HEK293T (cell line): ENCODE data around the gene PRMT7.

Source experiments
- BHLHE40 ChIP-seq: fragments of 450-650 bp; IDR thresholded peaks from 2 replicates; pipeline ENCODE4 v1.6.1; 2016; ENCODE audit warnings: mild to moderate bottlenecking, moderate library complexity, borderline replicate concordance
- CTBP1 ChIP-seq: fragments of 450-650 bp; IDR thresholded peaks from 2 replicates; pipeline ENCODE4 v1.6.1; 2016; ENCODE audit warnings: borderline replicate concordance
- ELF4 ChIP-seq: fragments of 450-650 bp; IDR thresholded peaks from 2 replicates; pipeline ENCODE4 v1.6.1; 2017; ENCODE audit warnings: antibody characterized with exemption
- FOXA1 ChIP-seq: fragments of 450-650 bp; IDR thresholded peaks from 2 replicates; pipeline ENCODE4 v1.6.1; 2016; ENCODE audit warnings: mild to moderate bottlenecking
- FOXK2 ChIP-seq: fragments of 450-650 bp; IDR thresholded peaks from 2 replicates; pipeline ENCODE4 v1.6.1; 2016; ENCODE audit warnings: mild to moderate bottlenecking
- FOXM1 ChIP-seq: fragments of 450-650 bp; IDR thresholded peaks from 2 replicates; pipeline ENCODE4 v1.6.1; 2017; ENCODE audit warnings: mild to moderate bottlenecking, borderline replicate concordance
- HDGF ChIP-seq: fragments of 450-650 bp; IDR thresholded peaks from 2 replicates; pipeline ENCODE4 v1.6.1; 2017; ENCODE audit warnings: antibody characterized with exemption, borderline replicate concordance
- SP1 ChIP-seq: fragments of 450-650 bp; IDR thresholded peaks from 2 replicates; pipeline ENCODE4 v1.6.1; 2017
- SUZ12 ChIP-seq: fragments of 450-650 bp; IDR thresholded peaks from 2 replicates; pipeline ENCODE4 v1.6.1; 2016; ENCODE audit warnings: mild to moderate bottlenecking
- TARDBP ChIP-seq: fragments of 450-650 bp; IDR thresholded peaks from 2 replicates; pipeline ENCODE4 v1.6.1; 2016
- TF ChIP-seq, protein P1 (sequence below): fragments of 450-650 bp; IDR thresholded peaks from 2 replicates; pipeline ENCODE4 v1.6.1; 2016

DNA sequence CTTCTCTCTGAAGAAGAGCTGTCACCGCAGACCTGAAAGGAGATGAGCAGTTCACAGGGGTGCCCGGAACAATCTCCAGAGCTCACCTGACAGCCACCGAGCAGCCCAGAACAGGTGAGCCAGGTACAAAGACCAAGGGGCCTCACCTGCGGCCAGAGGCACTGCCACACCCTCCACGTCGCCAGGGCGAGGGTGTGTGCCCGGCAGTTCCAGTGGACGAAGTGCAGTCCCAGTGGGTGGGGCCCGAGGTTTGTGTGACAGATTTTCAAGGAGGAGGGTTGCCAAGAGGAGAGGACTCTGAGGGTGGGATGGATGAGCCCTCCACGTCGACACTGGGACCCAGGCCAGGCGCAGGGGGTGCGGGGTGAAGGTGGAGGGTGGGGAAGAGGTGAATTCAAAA, 75.8 kb downstream of the PRMT7 start:
- no peak for TF ChIP-seq FOXA1
- no peak for TF ChIP-seq SUZ12
- no peak for TF ChIP-seq CTBP1
- no peak for TF ChIP-seq FOXM1
- TF ChIP-seq ELF4 = no peak
- TF ChIP-seq BHLHE40 = no peak
- TF ChIP-seq FOXK2 = no peak
- TF ChIP-seq HDGF = no peak
- TF ChIP-seq SP1 = no peak
- TF ChIP-seq TARDBP = no peak
- TF ChIP-seq, protein P1, sequence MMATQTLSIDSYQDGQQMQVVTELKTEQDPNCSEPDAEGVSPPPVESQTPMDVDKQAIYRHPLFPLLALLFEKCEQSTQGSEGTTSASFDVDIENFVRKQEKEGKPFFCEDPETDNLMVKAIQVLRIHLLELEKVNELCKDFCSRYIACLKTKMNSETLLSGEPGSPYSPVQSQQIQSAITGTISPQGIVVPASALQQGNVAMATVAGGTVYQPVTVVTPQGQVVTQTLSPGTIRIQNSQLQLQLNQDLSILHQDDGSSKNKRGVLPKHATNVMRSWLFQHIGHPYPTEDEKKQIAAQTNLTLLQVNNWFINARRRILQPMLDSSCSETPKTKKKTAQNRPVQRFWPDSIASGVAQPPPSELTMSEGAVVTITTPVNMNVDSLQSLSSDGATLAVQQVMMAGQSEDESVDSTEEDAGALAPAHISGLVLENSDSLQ = no peak
